Anterior cingulate cortex (tissue), 58 donors: ENCODE results near the gene NELL1.
A peak's percentile ranks its signal among the peaks of the same experiment; 100 is the strongest.

Source experiments
- DNase-seq, 58 donors: peaks; one replicate each; lab custom pipeline; 2025; lab: John Stamatoyannopoulos, UW

The NELL1 gene

DNA sequence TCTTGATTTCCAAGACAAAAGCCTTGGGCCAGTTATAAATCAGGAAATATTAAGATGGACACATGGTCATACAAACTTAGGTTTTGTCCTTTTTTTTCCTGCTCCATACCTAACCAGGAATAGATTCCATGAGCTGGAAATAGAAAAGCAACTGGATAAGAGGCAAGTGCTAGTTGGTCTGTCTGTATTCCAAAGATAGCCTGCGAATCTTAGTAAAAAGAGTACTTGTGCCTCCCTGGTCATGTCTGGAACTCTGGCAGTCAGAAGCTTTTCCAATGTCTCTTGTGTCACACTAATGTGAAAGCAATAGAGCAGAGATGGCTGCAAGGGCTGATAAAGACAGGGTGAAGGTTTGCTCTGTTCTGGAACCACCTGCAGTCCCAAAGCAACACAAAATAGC, 933.3 kb downstream of the NELL1 start:
- DNase-seq, result no peak

DNA sequence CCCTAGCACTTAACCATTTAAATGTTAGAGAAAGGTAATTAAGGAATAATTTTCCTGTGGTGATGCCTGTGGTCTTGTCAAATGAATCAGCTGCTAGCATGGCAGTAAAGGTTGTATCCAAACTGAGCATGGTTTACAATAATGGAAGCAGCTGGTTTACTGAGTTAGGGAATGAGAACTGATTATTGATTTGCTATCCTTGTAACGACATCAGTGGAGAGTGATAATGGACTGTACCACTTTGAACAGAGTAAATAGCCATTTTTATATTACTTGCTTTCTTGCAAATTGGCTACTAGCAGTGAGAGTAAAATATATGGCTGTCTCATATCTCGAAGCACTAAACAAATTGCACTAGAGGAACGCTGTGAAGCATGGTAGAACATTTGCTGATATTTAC, 934.5 kb downstream of the NELL1 start:
- DNase-seq, result no peak

DNA sequence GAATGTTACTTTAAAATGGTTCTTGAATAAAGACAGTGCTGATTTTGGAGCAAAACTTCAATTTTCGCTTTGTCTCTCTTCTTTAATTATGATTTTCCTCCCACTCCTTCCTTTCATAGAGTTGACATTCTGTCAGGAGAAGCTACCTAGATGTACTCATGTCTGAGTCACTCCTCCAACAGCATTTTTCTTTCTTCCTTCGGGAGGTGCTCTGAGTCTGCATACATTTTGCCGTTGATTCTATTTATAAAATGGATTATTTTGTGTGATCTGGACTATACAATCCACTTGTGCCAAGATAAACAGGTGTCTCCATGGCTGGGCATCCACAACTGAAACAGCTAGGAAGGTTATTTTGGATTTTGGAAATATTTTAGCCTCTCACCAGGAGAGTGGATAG, 935.2 kb downstream of the NELL1 start:
- no peak for DNase-seq

DNA sequence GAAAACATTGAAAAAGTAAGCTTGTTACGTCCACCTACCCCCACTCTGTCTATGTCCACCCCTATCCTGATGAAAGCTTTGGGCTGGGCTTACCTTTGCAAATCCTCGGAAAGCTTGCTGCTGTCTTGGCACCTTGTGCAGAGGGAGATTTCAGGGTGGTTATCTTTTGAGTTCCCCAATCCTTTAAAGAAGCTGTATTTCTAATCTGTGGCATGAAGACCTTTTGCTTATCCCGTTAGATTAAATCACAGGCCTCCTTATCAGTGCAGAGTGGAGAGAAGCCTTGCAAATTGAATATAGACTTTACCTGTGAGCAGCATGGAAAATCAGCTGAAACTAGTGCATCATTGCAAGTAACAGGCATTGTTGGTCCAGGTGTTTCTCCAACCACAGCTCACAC, 942.9 kb downstream of the NELL1 start:
- DNase-seq, result no peak

DNA sequence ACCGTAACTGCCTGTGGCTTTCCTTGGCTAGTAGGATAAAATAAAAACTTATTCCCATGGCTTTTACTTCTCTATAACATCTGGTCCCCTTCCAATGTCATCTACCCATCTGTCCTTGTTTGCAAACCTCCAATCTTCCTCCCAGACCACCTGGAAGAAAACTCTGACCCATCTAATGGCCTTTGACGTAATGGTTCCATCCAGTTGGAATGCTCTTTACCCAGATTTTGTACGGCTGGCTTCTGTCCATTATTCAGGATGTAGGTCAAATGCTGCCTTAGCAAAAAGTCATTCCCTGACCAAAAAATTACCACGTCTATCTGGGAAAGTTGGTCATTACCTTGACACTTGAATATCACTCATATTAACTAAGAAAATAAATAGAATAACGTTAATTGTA, 945.6 kb downstream of the NELL1 start:
- DNase-seq, result no peak

DNA sequence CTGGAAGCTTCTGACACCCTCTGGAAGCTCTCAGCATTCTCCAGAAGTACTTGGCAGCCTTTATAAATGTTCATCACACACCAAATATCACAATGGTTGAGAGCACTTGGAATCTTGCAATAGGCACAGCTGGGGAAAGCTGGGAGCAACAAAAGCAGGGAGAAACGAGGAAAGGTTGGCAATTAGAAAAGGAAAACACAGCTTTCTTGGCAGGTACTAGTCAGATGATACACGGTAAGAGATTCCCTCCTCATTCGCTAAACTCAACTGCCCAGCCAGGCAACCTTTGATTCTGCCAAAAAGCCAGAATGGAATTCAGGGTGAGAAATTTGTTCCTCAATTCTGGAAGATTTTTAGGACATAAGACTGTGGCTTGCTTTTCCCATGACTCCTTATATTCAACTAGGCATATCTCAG, 946.6 kb downstream of the NELL1 start:
- DNase-seq, result no peak

DNA sequence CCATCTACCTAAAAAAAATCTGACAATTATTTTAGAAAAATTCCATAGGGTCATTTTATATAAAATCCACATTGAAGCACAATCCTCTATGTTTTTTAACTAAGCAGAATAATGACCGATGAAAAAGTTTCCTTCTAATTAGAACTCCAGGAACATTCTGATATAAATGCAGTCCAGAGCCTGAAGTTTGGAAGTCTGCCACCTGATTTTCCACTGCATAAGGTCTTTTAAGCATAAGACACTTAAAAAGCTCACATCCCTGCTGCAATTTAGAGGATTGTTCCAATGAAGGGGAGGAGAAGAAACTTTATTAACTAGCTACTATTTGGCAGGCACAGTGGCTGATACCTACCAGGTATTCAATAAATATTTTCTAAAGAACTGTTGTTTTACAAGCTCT, 953.2 kb downstream of the NELL1 start:
- peak in 8 of 58 donors; percentile 1 to 18 (median 8) for DNase-seq

DNA sequence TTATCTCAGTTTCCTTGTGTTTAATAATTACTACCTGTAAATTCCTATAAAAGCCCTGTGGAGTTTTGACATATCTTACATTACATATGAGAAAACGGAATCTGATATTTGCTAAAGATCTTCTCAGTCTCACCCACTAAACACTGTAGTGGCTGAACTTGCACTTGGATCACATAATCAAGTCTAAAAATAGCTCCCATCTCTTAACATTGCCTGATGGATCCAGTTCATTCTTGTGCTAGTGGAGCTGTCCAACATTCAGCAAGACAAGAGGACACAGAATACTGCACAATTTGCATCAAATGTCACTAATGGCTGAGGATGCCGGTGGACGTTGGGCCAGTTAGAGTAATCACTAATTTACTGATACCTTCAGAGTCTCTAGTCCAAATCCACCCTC, 953.6 kb downstream of the NELL1 start:
- DNase-seq, result no peak
